Thymus (tissue), 11 donors: Measurements from ENCODE around the gene PEX10. TPM values are rescaled to one million over a fixed set of nuclear protein-coding genes. Genes with fewer than 3 reads are reported as not detected.

ENCODE experiments used
- DNase-seq, 9 donors: peaks; one replicate each; pipeline ENCODE4 v3.0.0-alpha.2; 2013; ENCODE audit warnings: low spot score in 9 of 9, low read depth in 6 of 9, missing footprints in 1 of 9
- H3K27ac ChIP-seq, 2 donors: one replicate each; pipeline ENCODE4 v1.5.1; 2013; ENCODE audit warnings: control low read depth in 1 of 2, low read depth in 1 of 2, low read length in 1 of 2, mild to moderate bottlenecking in 1 of 2, moderate library complexity in 1 of 2
- H3K27me3 ChIP-seq, 2 donors: one replicate each; pipeline ENCODE4 v1.5.1; 2013; ENCODE audit warnings: low read length in 1 of 2; ENCODE audit not compliant: control insufficient read depth in 2 of 2, insufficient read depth in 1 of 2
- H3K36me3 ChIP-seq, 2 donors: one replicate each; pipeline ENCODE4 v1.5.1; 2013; ENCODE audit warnings: low read length in 1 of 2, mild to moderate bottlenecking in 1 of 2, moderate library complexity in 1 of 2; ENCODE audit not compliant: control insufficient read depth in 2 of 2, insufficient read depth in 2 of 2
- H3K4me1 ChIP-seq, 2 donors: one replicate each; pipeline ENCODE4 v1.5.1; 2013; ENCODE audit warnings: low read length in 2 of 2; ENCODE audit not compliant: control insufficient read depth in 2 of 2, insufficient read depth in 2 of 2
- H3K4me3 ChIP-seq, 2 donors: one replicate each; pipeline ENCODE4 v1.5.1; 2013; ENCODE audit warnings: low read length in 2 of 2, control low read depth in 1 of 2, mild to moderate bottlenecking in 1 of 2
- H3K9me3 ChIP-seq, 2 donors: one replicate each; pipeline ENCODE4 v1.5.1; 2013; ENCODE audit warnings: low read length in 1 of 2, mild to moderate bottlenecking in 1 of 2; ENCODE audit not compliant: control insufficient read depth in 2 of 2, insufficient read depth in 1 of 2
- WGBS: extraction: QIAGEN DNeasy Blood & Tissue Kit; methylation state at CpG from one replicate; pipeline ENCODE4 v1.1.7; 2013; 5-methylcytosine and 5-hydroxymethylcytosine counted together
- polyA plus RNA-seq: library from polyadenylated mRNA; stranded (reverse); fragments of 200-250 nt; gene quantifications from one replicate; pipeline ENCODE4 v1.2.3, GENCODE V29; 2013
- total RNA-seq: library from RNA; stranded (reverse); fragments of 120-200 nt; gene quantifications from one replicate; pipeline ENCODE4 v1.2.4, GENCODE V29; 2013
- donor health status: healthy.

The PEX10 gene
- total and polyA plus RNA-seq, 2 donors = 8.8 to 16.0 TPM

- Histone ChIP-seq H3K9me3 (peaks cover 2 to 12% of the 10 kb centered on the region in 2 donors), H3K27me3 (peaks cover 0 to 31% of the 10 kb centered on the region in 2 donors), H3K36me3 (no peaks in the 10 kb centered on the region), H3K4me1 (no peaks in the 10 kb centered on the region), H3K27ac (no peak overlapping the region), H3K4me3 (no peak overlapping the region)
- 50% methylated on average over 16 of the region's 16 CpGs for WGBS
- DNase-seq = no peak
Measured at GRCh38 chr1:2431103-2431502, 18.7 kb upstream of the PEX10 start.

GRCh38 chr1:2430592-2430973, 18.2 kb upstream of the PEX10 start:
- no peak for DNase-seq
- Histone ChIP-seq H3K4me1 (no peaks in the 10 kb centered on the region), H3K4me3 (no peak overlapping the region), H3K36me3 (no peaks in the 10 kb centered on the region), H3K9me3 (peaks cover 2 to 12% of the 10 kb centered on the region in 2 donors), H3K27me3 (peaks cover 0 to 35% of the 10 kb centered on the region in 2 donors), H3K27ac (no peak overlapping the region)
- WGBS = 82% methylated on average over 10 of the region's 10 CpGs

GRCh38 chr1:2429780-2430591, 17.6 kb upstream of the PEX10 start:
- WGBS = 73% methylated on average over 20 of the region's 20 CpGs
- H3K4me1 ChIP-seq = no peaks in the 10 kb centered on the region
- no peak for DNase-seq
- no peaks in the 10 kb centered on the region for H3K36me3 ChIP-seq
- H3K27me3 ChIP-seq = peaks cover 0 to 34% of the 10 kb centered on the region in 2 donors
- no peak overlapping the region for H3K27ac ChIP-seq
- H3K9me3 ChIP-seq = peaks cover 2 to 12% of the 10 kb centered on the region in 2 donors
- H3K4me3 ChIP-seq = no peak overlapping the region

- Histone ChIP-seq H3K36me3 (no peaks in the 10 kb centered on the region), H3K4me1 (no peaks in the 10 kb centered on the region), H3K4me3 (no peak overlapping the region), H3K27me3 (peaks cover 0 to 19% of the 10 kb centered on the region in 2 donors), H3K9me3 (peaks cover 2 to 16% of the 10 kb centered on the region in 2 donors), H3K27ac (no peak overlapping the region)
- DNase-seq = no peak
- WGBS = 93% methylated on average over 28 of the region's 28 CpGs
Measured at GRCh38 chr1:2428490-2428889, 16.1 kb upstream of the PEX10 start.

- no peaks in the 10 kb centered on the region for H3K4me1 ChIP-seq
- DNase-seq = no peak
- peaks cover 2 to 20% of the 10 kb centered on the region in 2 donors for H3K9me3 ChIP-seq
- 91% methylated on average over 10 of the region's 10 CpGs for WGBS
- H3K36me3 ChIP-seq = no peaks in the 10 kb centered on the region
- no peak overlapping the region for H3K4me3 ChIP-seq
- no peak overlapping the region for H3K27ac ChIP-seq
- peaks cover 0 to 14% of the 10 kb centered on the region in 2 donors for H3K27me3 ChIP-seq
Measured at GRCh38 chr1:2427976-2428375, 15.6 kb upstream of the PEX10 start.

GRCh38 chr1:2427051-2427450, 14.7 kb upstream of the PEX10 start:
- H3K4me1 ChIP-seq = no peaks in the 10 kb centered on the region
- H3K36me3 ChIP-seq = no peaks in the 10 kb centered on the region
- H3K27ac ChIP-seq = no peak overlapping the region
- H3K4me3 ChIP-seq = no peak overlapping the region
- peaks cover 0 to 5% of the 10 kb centered on the region in 2 donors for H3K27me3 ChIP-seq
- H3K9me3 ChIP-seq = peaks cover 2 to 20% of the 10 kb centered on the region in 2 donors
- WGBS = 91% methylated on average over 18 of the region's 18 CpGs
- no peak for DNase-seq

GRCh38 chr1:2426540-2426939, 14.2 kb upstream of the PEX10 start:
- Histone ChIP-seq H3K9me3 (peaks cover 2 to 20% of the 10 kb centered on the region in 2 donors), H3K27me3 (peaks cover 0 to 4% of the 10 kb centered on the region in 2 donors), H3K4me1 (no peaks in the 10 kb centered on the region), H3K4me3 (no peak overlapping the region), H3K27ac (no peak overlapping the region), H3K36me3 (no peaks in the 10 kb centered on the region)
- no peak for DNase-seq
- 83% methylated on average over 18 of the region's 18 CpGs for WGBS

- Histone ChIP-seq H3K4me3 (no peak overlapping the region), H3K27me3 (peaks cover 0 to 4% of the 10 kb centered on the region in 2 donors), H3K9me3 (peaks cover 2 to 20% of the 10 kb centered on the region in 2 donors), H3K36me3 (no peaks in the 10 kb centered on the region), H3K4me1 (no peaks in the 10 kb centered on the region), H3K27ac (no peak overlapping the region)
- 97% methylated on average over 11 of the region's 11 CpGs for WGBS
- no peak for DNase-seq
Measured at GRCh38 chr1:2425892-2426291, 13.5 kb upstream of the PEX10 start.

GRCh38 chr1:2422523-2422922, 10.2 kb upstream of the PEX10 start:
- H3K9me3 ChIP-seq = peaks cover 0 to 9% of the 10 kb centered on the region in 2 donors
- whole genome bisulfite sequencing = 96% methylated on average over 4 of the region's 4 CpGs
- H3K27ac ChIP-seq = no peak overlapping the region
- H3K36me3 ChIP-seq = no peaks in the 10 kb centered on the region
- H3K4me3 ChIP-seq = no peak overlapping the region
- no peaks in the 10 kb centered on the region for H3K4me1 ChIP-seq
- no peak for DNase-seq
- H3K27me3 ChIP-seq = peaks cover 0 to 16% of the 10 kb centered on the region in 2 donors
